ENCODE data around the gene ANG.
"Not testable (repeated sequence)": the region's sequence is repeated elsewhere in the genome, so short reads cannot be mapped to it uniquely, and the experiment has no call there.

The ANG gene

GRCh38 chr14:20688167-20688839 is at the start of gene ANG:
Gene ANG (plus strand): TSS chr14:20688764. CDS start chr14:20693565, 4,801 bp downstream.
- DNase-seq, result no peak

GRCh38 chr14:20641591-20641990 is 47.0 kb upstream of the ANG start, which contains the start of gene OR6S1:
Gene OR6S1 (minus strand): TSS chr14:20641691. CDS start chr14:20641691, 0 bp downstream.
- no peak for DNase-seq
- intact Hi-C loops (cut with DNase I), result no loop called here

More at GRCh38 chr14:20688167-20688839, at the start of gene ANG:
- intact Hi-C loops (cut with DNase I), result no loop called here

GRCh38 chr14:20642182-20642581 is 46.4 kb upstream of the ANG start:
- intact Hi-C loops (cut with DNase I), result no loop called here

GRCh38 chr14:20642755-20643154 is 45.8 kb upstream of the ANG start:
- DNase-seq; intact Hi-C loops (cut with DNase I): not testable (repeated sequence)

More at GRCh38 chr14:20642182-20642581, 46.4 kb upstream of the ANG start:
- no peak for DNase-seq

GRCh38 chr14:20644520-20644919 is 44.0 kb upstream of the ANG start:
- intact Hi-C loops (cut with DNase I), result no loop called here
- DNase-seq, result no peak

- no peak for DNase-seq
- intact Hi-C loops (cut with DNase I), result no loop called here
Observed at GRCh38 chr14:20645481-20645880, 43.1 kb upstream of the ANG start.

- peak in 1 of 10 donors; percentile 26 for DNase-seq
Observed at GRCh38 chr14:20652996-20653975, 35.3 kb upstream of the ANG start.

GRCh38 chr14:20655851-20656250 is 32.7 kb upstream of the ANG start:
- no peak for DNase-seq
- intact Hi-C loops (cut with DNase I), result no loop called here

More at GRCh38 chr14:20652996-20653975, 35.3 kb upstream of the ANG start:
- intact Hi-C loops (cut with DNase I), result no loop called here

GRCh38 chr14:20656274-20656673 is 32.3 kb upstream of the ANG start:
- intact Hi-C loops (cut with DNase I), result no loop called here
- DNase-seq, result no peak

GRCh38 chr14:20657216-20658211 is 31.1 kb upstream of the ANG start:
- DNase-seq, result no peak
- intact Hi-C loops (cut with DNase I), result no loop called here

GRCh38 chr14:20658246-20658645 is 30.3 kb upstream of the ANG start:
- intact Hi-C loops (cut with DNase I), result no loop called here
- no peak for DNase-seq

- DNase-seq, result no peak
- intact Hi-C loops (cut with DNase I), result no loop called here
Observed at GRCh38 chr14:20659336-20659735, 29.2 kb upstream of the ANG start.

GRCh38 chr14:20659813-20660395 is 28.7 kb upstream of the ANG start:
- DNase-seq, result peak in 1 of 10 donors; percentile 66
- intact Hi-C loops (cut with DNase I), result no loop called here

GRCh38 chr14:20661197-20661596 is 27.4 kb upstream of the ANG start:
- DNase-seq, result no peak
- intact Hi-C loops (cut with DNase I), result no loop called here

GRCh38 chr14:20662968-20663732 is 25.4 kb upstream of the ANG start:
- intact Hi-C loops (cut with DNase I), result no loop called here
- DNase-seq, result peak in 5 of 10 donors; percentile 32 to 89 (median 53)

- intact Hi-C loops (cut with DNase I); DNase-seq: not testable (repeated sequence)
Observed at GRCh38 chr14:20666400-20666961, 22.1 kb upstream of the ANG start.

GRCh38 chr14:20667957-20668356 is 20.6 kb upstream of the ANG start:
- intact Hi-C loops (cut with DNase I), result no loop called here
- no peak for DNase-seq

GRCh38 chr14:20668969-20669368 is 19.6 kb upstream of the ANG start:
- intact Hi-C loops (cut with DNase I), result no loop called here
- no peak for DNase-seq

All from posterior cingulate gyrus (tissue), 11 donors.